GM18909 (cell line): ENCODE results near the gene TMA7.
A peak's percentile ranks its signal among the peaks of the same experiment; 100 is the strongest.
"Not testable (repeated sequence)": the region's sequence is repeated elsewhere in the genome, so short reads cannot be mapped to it uniquely, and the experiment has no call there.

ENCODE experiments used
- ATAC-seq: cut with Tn5 transposase; IDR thresholded peaks from one replicate; pipeline ENCODE4 v1.9.1; 2021; ENCODE audit warnings: mild to moderate bottlenecking; ENCODE audit not compliant: unreplicated experiment, poor library complexity

The TMA7 gene

DNA sequence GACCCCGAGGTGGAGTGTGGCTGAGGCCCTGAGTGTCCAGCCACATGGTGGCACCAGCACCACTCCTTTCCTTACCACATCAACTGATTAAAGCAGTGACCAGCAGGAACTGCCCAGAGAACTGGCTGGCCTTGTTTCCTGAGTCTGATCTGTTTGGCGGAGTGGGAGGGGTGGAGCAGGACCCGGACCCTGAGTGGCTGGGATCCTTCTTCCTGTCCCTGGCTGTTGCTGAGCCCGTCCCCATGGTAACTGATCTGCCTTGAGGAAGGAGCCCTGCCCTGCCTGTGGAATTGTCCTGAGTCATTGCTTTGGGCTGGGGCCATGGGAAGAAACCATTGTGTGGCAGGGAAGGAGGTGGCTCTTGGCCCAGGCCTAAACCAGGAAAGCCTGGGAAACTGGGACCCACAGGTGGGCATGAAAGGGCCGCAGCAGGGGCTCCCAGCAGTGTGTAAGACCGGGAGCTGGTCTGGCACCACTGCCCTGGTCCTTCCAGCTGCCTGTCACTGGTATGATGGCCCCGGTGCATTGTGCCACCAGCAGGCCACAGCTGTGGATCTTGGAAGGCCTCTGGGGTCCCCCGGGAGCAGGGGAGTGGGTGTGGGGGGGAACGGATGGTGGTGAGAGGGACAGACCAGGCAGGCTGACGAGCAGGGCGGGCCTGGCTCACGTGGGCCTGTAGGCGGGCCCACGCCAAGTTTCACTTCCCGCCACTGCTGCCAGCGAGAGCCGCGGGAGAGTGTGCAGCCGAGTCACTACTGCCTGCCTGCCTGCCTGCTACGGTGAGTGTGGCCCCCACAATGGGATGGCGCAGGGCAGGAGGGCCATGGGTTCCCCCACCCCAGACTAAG, 25.7 kb downstream of the TMA7 start:
- ATAC-seq = peak; percentile 79

DNA sequence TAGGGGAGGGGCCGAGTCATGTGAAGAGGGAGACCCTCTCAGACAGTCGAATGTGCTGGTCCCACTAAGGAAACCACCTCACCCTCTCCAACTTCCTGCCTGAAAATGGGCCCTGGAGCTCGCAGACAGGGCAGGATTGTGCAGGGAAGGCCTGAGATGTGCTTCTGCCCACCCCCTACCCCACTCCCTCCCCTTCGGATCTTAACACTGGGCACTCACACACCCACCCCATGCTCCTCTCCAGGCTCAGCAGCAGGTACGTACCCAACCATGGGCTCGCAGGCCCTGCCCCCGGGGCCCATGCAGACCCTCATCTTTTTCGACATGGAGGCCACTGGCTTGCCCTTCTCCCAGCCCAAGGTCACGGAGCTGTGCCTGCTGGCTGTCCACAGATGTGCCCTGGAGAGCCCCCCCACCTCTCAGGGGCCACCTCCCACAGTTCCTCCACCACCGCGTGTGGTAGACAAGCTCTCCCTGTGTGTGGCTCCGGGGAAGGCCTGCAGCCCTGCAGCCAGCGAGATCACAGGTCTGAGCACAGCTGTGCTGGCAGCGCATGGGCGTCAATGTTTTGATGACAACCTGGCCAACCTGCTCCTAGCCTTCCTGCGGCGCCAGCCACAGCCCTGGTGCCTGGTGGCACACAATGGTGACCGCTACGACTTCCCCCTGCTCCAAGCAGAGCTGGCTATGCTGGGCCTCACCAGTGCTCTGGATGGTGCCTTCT, 26.5 kb downstream of the TMA7 start:
- no peak for ATAC-seq

- no peak for ATAC-seq
These were observed 27.0 kb downstream of the TMA7 start for GRCh38 chr3:48467110-48467454.

DNA sequence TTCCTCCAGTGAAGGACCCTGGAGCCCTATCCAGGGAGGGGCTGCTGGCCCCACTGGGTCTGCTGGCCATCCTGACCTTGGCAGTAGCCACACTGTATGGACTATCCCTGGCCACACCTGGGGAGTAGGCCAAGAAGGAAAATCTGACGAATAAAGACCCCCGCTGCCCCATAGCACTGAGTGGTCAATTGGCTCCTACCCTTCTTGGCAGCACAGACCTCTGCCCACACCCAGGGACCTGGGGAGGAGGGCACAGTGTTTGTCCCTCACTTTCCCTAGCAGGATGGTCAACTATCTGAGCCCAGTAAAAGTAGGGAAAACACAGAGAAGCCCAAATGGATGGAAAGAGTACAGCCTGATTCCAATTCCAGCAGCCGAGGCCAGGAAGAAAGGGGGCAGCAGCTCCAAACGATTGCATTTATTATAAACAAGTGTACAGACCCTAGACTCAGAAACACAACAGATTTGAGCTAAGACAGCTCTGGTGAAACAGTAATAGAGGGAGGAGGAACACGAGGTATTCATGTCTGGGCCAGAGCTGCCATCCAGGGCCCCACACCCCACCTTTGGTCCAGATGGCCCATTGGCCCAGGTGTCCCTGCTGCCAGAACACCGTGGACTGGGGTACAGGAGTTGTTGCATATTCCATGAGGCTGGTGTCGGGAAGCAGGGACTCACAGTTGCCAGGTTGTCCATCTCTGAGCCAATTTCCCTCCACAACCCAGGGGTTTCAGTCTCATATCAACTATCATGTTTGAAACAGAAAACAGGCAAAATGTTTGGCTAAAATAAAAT, 27.6 kb downstream of the TMA7 start:
- no peak for ATAC-seq

DNA sequence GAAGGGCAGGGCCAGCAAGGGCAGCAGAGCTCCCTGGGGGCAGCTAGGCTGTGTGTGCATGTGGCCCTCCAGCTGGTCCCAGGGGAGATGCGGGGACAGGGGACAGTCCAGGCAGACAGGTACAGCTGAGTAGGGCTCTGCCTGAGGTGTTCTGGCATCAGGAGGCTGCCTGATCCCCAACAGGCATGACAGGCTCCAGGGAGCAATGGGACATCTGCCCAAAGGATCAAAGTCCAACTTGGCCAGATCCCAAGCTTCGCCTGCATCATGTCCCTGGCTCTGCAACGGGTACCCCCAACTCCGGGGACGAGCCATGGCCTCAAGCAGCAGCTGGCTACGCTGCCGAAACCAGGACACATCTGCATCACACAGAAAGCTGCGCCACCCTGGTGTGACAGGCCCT, 28.3 kb downstream of the TMA7 start:
- no peak for ATAC-seq

GRCh38 chr3:48469046-48469915, 29.2 kb downstream of the TMA7 start:
- no peak for ATAC-seq

- no peak for ATAC-seq
These were observed 30.2 kb downstream of the TMA7 start for GRCh38 chr3:48470286-48470685.

DNA sequence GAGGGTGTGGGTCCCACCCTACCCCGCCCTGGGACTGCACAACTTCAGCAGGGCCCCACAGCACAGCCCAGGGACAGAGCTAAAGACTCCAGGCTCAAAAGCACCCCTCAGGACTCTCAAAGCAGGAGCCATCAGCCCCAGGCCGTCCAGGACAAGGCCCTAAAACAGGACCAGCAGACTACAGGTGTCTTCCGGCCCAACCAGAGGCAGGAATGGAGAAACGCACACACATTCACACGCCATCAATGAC, 32.5 kb downstream of the TMA7 start:
- peak; percentile 13 for ATAC-seq

GRCh38 chr3:48472923-48473616, 33.0 kb downstream of the TMA7 start:
- peak; percentile 83 for ATAC-seq

DNA sequence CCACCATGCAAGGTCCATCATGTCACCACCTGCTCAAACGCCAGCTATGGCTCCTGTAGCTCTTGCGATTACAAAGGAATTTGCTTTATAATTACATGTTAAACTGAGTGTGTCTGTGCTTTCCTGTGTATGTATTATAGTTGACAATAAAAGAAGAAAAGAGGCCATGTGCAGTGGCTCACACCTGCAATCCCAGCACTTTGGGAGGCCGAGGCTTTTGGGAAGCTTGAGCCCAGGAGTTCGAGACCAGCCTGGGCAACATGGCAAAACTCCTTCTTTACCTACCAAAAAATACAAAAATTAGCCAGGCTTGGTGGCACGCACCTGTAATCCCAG, 33.5 kb downstream of the TMA7 start:
- no peak for ATAC-seq

- not testable (repeated sequence) for ATAC-seq
These were observed 34.0 kb downstream of the TMA7 start for GRCh38 chr3:48474031-48474430.

- no peak for ATAC-seq
These were observed 34.6 kb downstream of the TMA7 start for GRCh38 chr3:48474619-48475018.

DNA sequence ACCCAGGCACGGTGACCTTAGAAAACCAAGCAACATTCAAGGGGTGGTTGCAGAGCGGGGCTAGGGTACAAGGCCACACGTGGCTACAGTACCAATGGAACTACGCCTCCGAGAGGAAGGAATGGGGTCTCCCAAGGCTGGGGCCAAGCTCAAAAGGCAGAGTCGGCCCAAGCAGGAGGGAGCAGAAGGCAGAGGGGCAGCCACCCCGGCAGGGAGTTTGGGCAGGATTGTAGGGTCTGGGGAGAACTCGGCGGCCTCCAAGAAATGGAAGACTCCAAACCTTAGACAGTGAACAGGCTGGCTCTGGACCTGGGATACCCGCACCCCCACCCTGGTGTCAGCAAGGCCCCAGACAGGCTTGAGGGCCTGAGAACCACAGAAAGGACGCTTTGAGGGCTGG, 35.1 kb downstream of the TMA7 start:
- no peak for ATAC-seq

GRCh38 chr3:48476426-48477053, 36.5 kb downstream of the TMA7 start:
- ATAC-seq = no peak

- no peak for ATAC-seq
These were observed 38.0 kb downstream of the TMA7 start for GRCh38 chr3:48477959-48478520.

DNA sequence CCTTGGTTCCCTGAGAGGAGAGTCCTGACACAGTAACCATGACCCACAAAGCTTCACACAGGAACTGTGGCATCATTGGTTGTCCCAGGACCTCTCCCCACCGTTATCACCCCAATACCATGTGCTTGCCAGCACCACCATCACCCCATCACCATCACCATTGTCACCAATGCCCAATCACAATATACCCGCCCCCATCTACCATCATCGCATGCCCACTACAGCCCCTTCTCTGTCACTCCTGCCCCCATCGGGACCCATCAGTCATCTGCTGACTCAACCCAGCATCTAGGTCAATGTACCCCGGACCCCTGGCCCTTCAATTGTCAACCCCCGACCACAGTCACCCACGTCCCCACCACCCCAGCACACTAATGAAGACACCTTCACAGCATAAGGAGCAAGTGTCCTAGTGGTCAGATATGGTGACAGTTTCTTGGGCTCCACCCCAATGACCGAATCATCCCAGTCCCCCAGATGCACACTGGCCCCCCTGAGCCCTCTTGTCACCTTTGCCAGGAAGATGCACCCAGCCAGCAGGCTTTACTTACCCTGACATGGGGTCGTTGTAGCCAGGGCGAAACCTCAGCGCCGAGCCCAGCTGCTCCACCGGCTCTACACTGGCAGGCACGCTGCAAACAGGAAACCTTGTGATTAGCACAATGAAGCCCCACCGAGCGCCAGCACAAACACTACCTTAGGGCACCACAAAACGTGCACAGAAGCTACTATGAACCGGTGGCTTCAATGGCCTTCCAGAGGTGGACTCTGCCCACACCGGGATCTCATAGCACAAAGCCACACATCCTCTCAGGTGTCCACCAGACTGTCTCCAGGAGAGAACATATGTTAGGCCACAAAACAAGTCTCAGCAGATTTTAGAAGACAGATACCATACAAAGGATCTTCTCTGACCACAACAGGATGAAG, 38.8 kb downstream of the TMA7 start:
- no peak for ATAC-seq

- ATAC-seq = not testable (repeated sequence)
These were observed 40.8 kb downstream of the TMA7 start for GRCh38 chr3:48480891-48481290.

GRCh38 chr3:48482822-48483221, 42.8 kb downstream of the TMA7 start:
- not testable (repeated sequence) for ATAC-seq
